ENCODE results near the gene CREB5.

CREB5 gene

GRCh38 chr7:28698840-28699239 lies 286.5 kb downstream of the CREB5 start:
- H3K4me3 ChIP-seq (replicated peaks; ENCODE audit: low read depth, low read length) = no peak overlapping the region
- no peak for TF ChIP-seq CTCF (IDR thresholded peaks at IDR 0.05; ENCODE audit: low read depth, low read length, missing control alignments)
- DNase-seq (ENCODE audit: extremely low read depth, low read depth) = no peak

- DNase-seq (ENCODE audit: extremely low read depth, low read depth) = no peak
- no peak for TF ChIP-seq CTCF (IDR thresholded peaks at IDR 0.05; ENCODE audit: low read depth, low read length, missing control alignments)
- H3K4me3 ChIP-seq (replicated peaks; ENCODE audit: low read depth, low read length) = no peak overlapping the region
These were observed 287.8 kb downstream of the CREB5 start for GRCh38 chr7:28700096-28700495.

GRCh38 chr7:28700790-28701203 lies 288.5 kb downstream of the CREB5 start:
- no peak for TF ChIP-seq CTCF (IDR thresholded peaks at IDR 0.05; ENCODE audit: low read depth, low read length, missing control alignments)
- no peak for DNase-seq (ENCODE audit: extremely low read depth, low read depth)
- H3K4me3 ChIP-seq (replicated peaks; ENCODE audit: low read depth, low read length) = no peak overlapping the region

GRCh38 chr7:28701731-28702130 lies 289.4 kb downstream of the CREB5 start:
- no peak for DNase-seq (ENCODE audit: extremely low read depth, low read depth)
- TF ChIP-seq CTCF (IDR thresholded peaks at IDR 0.05; ENCODE audit: low read depth, low read length, missing control alignments) = no peak

GRCh38 chr7:28702171-28702570 lies 289.9 kb downstream of the CREB5 start:
- no peak overlapping the region for H3K4me3 ChIP-seq (replicated peaks; ENCODE audit: low read depth, low read length)
- TF ChIP-seq CTCF (IDR thresholded peaks at IDR 0.05; ENCODE audit: low read depth, low read length, missing control alignments) = no peak

More at GRCh38 chr7:28701731-28702130, 289.4 kb downstream of the CREB5 start:
- no peak overlapping the region for H3K4me3 ChIP-seq (replicated peaks; ENCODE audit: low read depth, low read length)

GRCh38 chr7:28703037-28703765 lies 290.9 kb downstream of the CREB5 start:
- H3K4me3 ChIP-seq (replicated peaks; ENCODE audit: low read depth, low read length) = no peak overlapping the region
- DNase-seq (ENCODE audit: extremely low read depth, low read depth) = no peak
- no peak for TF ChIP-seq CTCF (IDR thresholded peaks at IDR 0.05; ENCODE audit: low read depth, low read length, missing control alignments)

More at GRCh38 chr7:28702171-28702570, 289.9 kb downstream of the CREB5 start:
- DNase-seq (ENCODE audit: extremely low read depth, low read depth) = no peak

- no peak for TF ChIP-seq CTCF (IDR thresholded peaks at IDR 0.05; ENCODE audit: low read depth, low read length, missing control alignments)
These were observed 292.4 kb downstream of the CREB5 start for GRCh38 chr7:28704706-28705105.

More at GRCh38 chr7:28704706-28705105, 292.4 kb downstream of the CREB5 start:
- DNase-seq (ENCODE audit: extremely low read depth, low read depth) = no peak
- H3K4me3 ChIP-seq (replicated peaks; ENCODE audit: low read depth, low read length) = no peak overlapping the region

Measured in HFF-Myc (cell line).